MCF 10A (cell line): ENCODE measurements around the gene PXMP4. TPM values are rescaled to one million over a fixed set of nuclear protein-coding genes. Genes with fewer than 3 reads are reported as not detected.

ENCODE experiments used
- BruUV-seq: library from RNA; stranded (reverse); fragments of 400-500 nt; replicated peaks from 2 replicates; lab custom pipeline; 2021; lab: Mats Ljungman, UMichigan
- CTCF ChIA-PET: fragments of 300-600 bp; sonication (Branson Sonifier 250); formaldehyde crosslinking; extraction: SDS; loops from one replicate; lab custom pipeline; 2021; ENCODE audit warnings: antibody characterized with exemption, inconsistent platforms; lab: Yijun Ruan, JAX
- POLR2A ChIA-PET: fragments of 300-600, 350-650 bp; sonication (Branson Sonifier 250); formaldehyde crosslinking; extraction: SDS; loops from one replicate; lab custom pipeline; 2020; ENCODE audit warnings: antibody characterized with exemption, inconsistent platforms; lab: Yijun Ruan, JAX
- DNase-seq: peaks from one replicate; pipeline ENCODE4 v3.0.0-alpha.2; 2018; ENCODE audit not compliant: unreplicated experiment
- H3K27ac Mint-ChIP-seq: one replicate; pipeline ENCODE4 v1.8.0; 2022; ENCODE audit warnings: mild to moderate bottlenecking, low read depth, mixed read lengths; ENCODE audit not compliant: unreplicated experiment
- H3K27me3 Mint-ChIP-seq: one replicate; pipeline ENCODE4 v1.8.0; 2022; ENCODE audit warnings: mixed read lengths; ENCODE audit not compliant: insufficient read depth, unreplicated experiment
- H3K36me3 Mint-ChIP-seq: one replicate; pipeline ENCODE4 v1.8.0; 2022; ENCODE audit warnings: mild to moderate bottlenecking, moderate library complexity, mixed read lengths; ENCODE audit not compliant: insufficient read depth, unreplicated experiment
- H3K4me1 Mint-ChIP-seq: one replicate; pipeline ENCODE4 v1.8.0; 2022; ENCODE audit warnings: mixed read lengths; ENCODE audit not compliant: insufficient read depth, unreplicated experiment
- H3K4me3 Mint-ChIP-seq: one replicate; pipeline ENCODE4 v1.8.0; 2022; ENCODE audit warnings: mild to moderate bottlenecking, moderate library complexity, mixed read lengths; ENCODE audit not compliant: unreplicated experiment
- H3K9me3 Mint-ChIP-seq: one replicate; pipeline ENCODE4 v1.8.0; 2022; ENCODE audit warnings: mixed read lengths; ENCODE audit not compliant: unreplicated experiment
- intact Hi-C: fragments of 100-400 bp; cut with micrococcal nuclease; formaldehyde crosslinking; loops from 2 replicates; pipeline ENCODE4 v1.14.1; 2022
- total RNA-seq: library from RNA; stranded (reverse); gene quantifications from 2 replicates; pipeline ENCODE4 v1.2.3, GENCODE V29; 2022
- TF ChIP-seq, protein P1 (sequence below): fragments of 200-600 bp; IDR thresholded peaks from one replicate; pipeline ENCODE4 v1.8.0; 2022; ENCODE audit warnings: antibody characterized with exemption, mild to moderate bottlenecking; ENCODE audit not compliant: unreplicated experiment

PXMP4 gene
- total RNA-seq, 1 experiment from 2014 or later = 3.9 TPM

DNA sequence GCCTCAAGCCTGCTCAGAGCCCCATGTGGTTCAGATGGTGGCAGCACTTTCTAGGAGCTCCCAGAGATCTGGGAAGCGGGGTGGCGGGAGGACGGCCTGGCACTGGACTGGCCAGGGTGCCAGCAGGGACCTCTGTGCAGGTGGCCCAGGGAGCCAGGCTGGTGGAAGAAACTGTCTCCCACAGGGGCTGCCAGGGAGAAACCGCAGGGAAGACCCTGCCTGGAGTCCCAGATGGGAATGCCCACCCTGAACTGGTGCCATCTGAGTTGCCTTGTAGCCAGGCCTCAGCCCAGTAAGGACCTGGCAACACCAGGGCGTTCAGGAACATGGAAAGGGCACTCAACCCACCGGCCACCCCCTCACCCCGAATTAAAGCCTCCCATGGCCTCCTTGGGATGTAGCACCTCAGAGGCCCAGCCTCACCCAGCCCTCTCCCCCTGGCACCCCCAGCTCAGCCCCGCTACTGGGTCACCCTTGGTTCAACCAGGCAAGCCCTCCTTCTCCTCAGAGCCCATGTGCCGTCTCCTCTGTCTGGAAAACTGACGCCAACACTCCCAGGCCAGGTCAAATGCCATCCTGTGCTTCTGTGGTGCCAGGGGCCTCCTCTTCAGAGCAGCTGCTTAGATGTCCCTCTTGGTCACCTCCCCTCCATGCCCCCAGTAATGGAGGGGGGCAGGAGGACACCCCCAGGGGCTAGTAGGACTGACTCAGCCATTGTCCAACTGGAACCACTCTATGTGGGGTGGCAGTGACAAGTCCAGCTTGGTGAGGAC lies 63.9 kb downstream of the PXMP4 start:
- H3K4me3 Mint-ChIP-seq = no peak overlapping the region
- intact Hi-C loops = no loop called here
- peaks cover 14% of the 10 kb centered on the region for H3K36me3 Mint-ChIP-seq
- CTCF ChIA-PET = interaction anchor here (0.6 to 3.4 kb wide), 2 partner anchors 199 to 1536 kb away, joined by 3 to 15 read pairs; no protein-coding TSS in a partner anchor
- H3K9me3 Mint-ChIP-seq = no peaks in the 10 kb centered on the region
- no peaks in the 10 kb centered on the region for H3K4me1 Mint-ChIP-seq
- no TSS peak for BruUV-seq
- no peak for DNase-seq
- TF ChIP-seq, protein P1, sequence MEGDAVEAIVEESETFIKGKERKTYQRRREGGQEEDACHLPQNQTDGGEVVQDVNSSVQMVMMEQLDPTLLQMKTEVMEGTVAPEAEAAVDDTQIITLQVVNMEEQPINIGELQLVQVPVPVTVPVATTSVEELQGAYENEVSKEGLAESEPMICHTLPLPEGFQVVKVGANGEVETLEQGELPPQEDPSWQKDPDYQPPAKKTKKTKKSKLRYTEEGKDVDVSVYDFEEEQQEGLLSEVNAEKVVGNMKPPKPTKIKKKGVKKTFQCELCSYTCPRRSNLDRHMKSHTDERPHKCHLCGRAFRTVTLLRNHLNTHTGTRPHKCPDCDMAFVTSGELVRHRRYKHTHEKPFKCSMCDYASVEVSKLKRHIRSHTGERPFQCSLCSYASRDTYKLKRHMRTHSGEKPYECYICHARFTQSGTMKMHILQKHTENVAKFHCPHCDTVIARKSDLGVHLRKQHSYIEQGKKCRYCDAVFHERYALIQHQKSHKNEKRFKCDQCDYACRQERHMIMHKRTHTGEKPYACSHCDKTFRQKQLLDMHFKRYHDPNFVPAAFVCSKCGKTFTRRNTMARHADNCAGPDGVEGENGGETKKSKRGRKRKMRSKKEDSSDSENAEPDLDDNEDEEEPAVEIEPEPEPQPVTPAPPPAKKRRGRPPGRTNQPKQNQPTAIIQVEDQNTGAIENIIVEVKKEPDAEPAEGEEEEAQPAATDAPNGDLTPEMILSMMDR = no peak
- H3K27ac Mint-ChIP-seq = no peak overlapping the region
- no peaks in the 10 kb centered on the region for H3K27me3 Mint-ChIP-seq
- POLR2A ChIA-PET = interaction anchor here (0.7 to 1.3 kb wide), 3 partner anchors 9 to 12 kb away, joined by 3 read pairs; no protein-coding TSS in a partner anchor

DNA sequence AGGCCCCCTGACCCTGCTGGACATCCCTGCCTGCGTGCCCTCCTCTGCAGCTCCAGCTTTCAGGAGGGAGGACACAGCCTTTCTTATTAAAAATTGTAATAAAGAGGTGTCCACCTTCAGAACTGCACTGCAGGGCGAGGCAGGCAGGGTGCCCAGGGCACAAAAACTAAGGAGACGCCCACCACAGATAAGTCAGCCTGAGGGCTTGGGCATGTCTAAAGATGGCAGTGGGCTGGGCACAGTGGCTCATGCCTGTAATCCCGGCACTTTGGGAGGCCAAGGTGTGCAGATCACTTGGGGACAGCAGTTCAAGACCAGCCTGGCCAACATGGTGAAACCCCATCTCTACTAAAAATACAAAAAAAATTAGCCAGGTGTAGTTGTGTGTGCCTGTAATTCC lies 64.9 kb downstream of the PXMP4 start:
- ChIA-PET CTCF (interaction anchor here (0.6 to 5.6 kb wide), 4 partner anchors 9 to 198 kb away, joined by 3 to 28 read pairs (median 9); partner anchors contain the start of gene ACTL10), POLR2A (interaction anchor here (0.9 to 2.8 kb wide), 3 partner anchors 12 to 195 kb away, joined by 3 to 18 read pairs (median 4); partner anchors contain the start of genes ACTL10 and ZNF341)
- H3K4me1 Mint-ChIP-seq = no peaks in the 10 kb centered on the region
- H3K36me3 Mint-ChIP-seq = peaks cover 14% of the 10 kb centered on the region
- no peak for DNase-seq
- BruUV-seq = no TSS peak
- H3K27me3 Mint-ChIP-seq = no peaks in the 10 kb centered on the region
- H3K9me3 Mint-ChIP-seq = no peaks in the 10 kb centered on the region
- intact Hi-C loops = no loop called here
- TF ChIP-seq, protein P1 = no peak
- H3K4me3 Mint-ChIP-seq = no peak overlapping the region
- no peak overlapping the region for H3K27ac Mint-ChIP-seq

DNA sequence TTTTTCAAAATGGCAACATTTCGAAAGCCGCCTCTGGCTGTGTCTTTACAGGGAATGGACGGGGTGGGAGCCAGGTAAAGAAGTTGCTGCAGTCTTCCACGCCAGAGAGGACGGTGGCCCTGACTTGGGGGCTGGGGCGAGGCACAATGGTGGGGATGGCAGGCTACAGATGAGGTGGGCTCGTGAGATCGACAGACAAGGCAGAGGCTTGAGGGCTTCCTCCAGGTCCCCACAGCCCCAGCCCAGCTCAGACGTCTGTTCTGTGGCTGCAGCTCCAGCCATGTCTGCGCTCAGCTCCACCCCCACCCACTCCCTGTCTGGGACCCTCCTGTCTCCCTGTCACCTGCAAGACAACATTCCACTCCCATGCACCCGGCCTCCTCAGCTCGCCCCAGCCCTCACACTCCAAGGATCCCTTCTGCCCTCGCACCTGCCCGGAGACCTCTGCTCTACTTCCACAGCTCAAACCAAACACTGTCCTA lies 65.4 kb downstream of the PXMP4 start:
- H3K4me3 Mint-ChIP-seq = no peak overlapping the region
- BruUV-seq = no TSS peak
- no peak for DNase-seq
- intact Hi-C loops = no loop called here
- TF ChIP-seq, protein P1 = no peak
- ChIA-PET POLR2A (interaction anchor here (0.9 to 2.8 kb wide), 4 partner anchors 12 to 195 kb away, joined by 3 to 18 read pairs (median 4); partner anchors contain the start of genes ACTL10 and ZNF341), CTCF (interaction anchor here (0.6 to 5.6 kb wide), 10 partner anchors 10 to 475 kb away, joined by 3 to 28 read pairs (median 4); partner anchors contain the start of gene ACTL10)
- no peaks in the 10 kb centered on the region for H3K4me1 Mint-ChIP-seq
- H3K9me3 Mint-ChIP-seq = no peaks in the 10 kb centered on the region
- no peak overlapping the region for H3K27ac Mint-ChIP-seq
- no peaks in the 10 kb centered on the region for H3K27me3 Mint-ChIP-seq
- H3K36me3 Mint-ChIP-seq = peaks cover 14% of the 10 kb centered on the region
